Measurements from ENCODE around the gene ITPR2.

- no peak for TF ChIP-seq CTCF (IDR thresholded peaks at IDR 0.05)
- TF ChIP-seq POLR2A (IDR thresholded peaks at IDR 0.05) = no peak
Observed at GRCh38 chr12:26761775-26762174, 71.2 kb downstream of the ITPR2 start.

Measured in lower leg skin (tissue), 3 donors.